Uterus (tissue), 2 donors: ENCODE measurements around the gene ZNF565.

Source experiments
- POLR2A ChIP-seq, 2 donors: fragments of 450-650 bp; IDR thresholded peaks; one replicate each; pipeline ENCODE4 v1.6.1; 2016; ENCODE audit warnings: antibody characterized with exemption in 2 of 2, mild to moderate bottlenecking in 1 of 2, moderate library complexity in 1 of 2
- TF ChIP-seq, protein P1 (sequence below), 4 experiments: fragments of 200-600 bp in 2 of 4; fragments of 450-650 bp in 2 of 4; sonication (generic) in 2 of 4; IDR thresholded peaks; one replicate each; pipeline ENCODE4 v1.5.1; 2016 to 2019; ENCODE audit warnings: antibody characterized with exemption in 4 of 4, mild to moderate bottlenecking in 2 of 4, moderate library complexity in 1 of 4

DNA sequence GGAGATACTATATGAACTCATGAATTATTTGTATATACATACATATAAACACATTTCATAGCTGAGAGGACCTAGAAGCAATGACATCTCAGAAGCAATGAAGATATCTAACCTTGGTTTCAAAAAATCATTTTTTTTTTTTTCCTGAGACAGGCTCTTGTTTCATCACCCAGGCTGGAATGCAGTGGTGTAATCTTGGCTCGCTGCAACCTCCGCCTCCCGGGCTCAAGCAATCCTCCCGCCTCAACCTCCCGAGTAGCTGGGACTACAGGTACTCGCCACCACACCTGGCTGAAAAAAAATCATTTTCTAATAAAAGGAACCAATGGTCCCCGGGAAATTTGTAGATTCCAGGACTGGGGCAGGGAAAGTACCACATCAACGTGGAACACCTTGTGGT, 4.0 kb downstream of the ZNF565 start:
- TF ChIP-seq, protein P1, sequence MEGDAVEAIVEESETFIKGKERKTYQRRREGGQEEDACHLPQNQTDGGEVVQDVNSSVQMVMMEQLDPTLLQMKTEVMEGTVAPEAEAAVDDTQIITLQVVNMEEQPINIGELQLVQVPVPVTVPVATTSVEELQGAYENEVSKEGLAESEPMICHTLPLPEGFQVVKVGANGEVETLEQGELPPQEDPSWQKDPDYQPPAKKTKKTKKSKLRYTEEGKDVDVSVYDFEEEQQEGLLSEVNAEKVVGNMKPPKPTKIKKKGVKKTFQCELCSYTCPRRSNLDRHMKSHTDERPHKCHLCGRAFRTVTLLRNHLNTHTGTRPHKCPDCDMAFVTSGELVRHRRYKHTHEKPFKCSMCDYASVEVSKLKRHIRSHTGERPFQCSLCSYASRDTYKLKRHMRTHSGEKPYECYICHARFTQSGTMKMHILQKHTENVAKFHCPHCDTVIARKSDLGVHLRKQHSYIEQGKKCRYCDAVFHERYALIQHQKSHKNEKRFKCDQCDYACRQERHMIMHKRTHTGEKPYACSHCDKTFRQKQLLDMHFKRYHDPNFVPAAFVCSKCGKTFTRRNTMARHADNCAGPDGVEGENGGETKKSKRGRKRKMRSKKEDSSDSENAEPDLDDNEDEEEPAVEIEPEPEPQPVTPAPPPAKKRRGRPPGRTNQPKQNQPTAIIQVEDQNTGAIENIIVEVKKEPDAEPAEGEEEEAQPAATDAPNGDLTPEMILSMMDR (IDR thresholded peaks at IDR 0.05), result no peak
- no peak for TF ChIP-seq POLR2A (IDR thresholded peaks at IDR 0.05)
